Measurements from ENCODE around the gene JAML. TPM values are rescaled to one million over a fixed set of nuclear protein-coding genes. Genes with fewer than 3 reads are reported as not detected.

The JAML gene
- total and polyA plus RNA-seq, 2 of the 8 experiments (the other 6 are each of a cell fraction or from before 2014, with no cell fraction given): 0.12 to 0.58 TPM

DNA sequence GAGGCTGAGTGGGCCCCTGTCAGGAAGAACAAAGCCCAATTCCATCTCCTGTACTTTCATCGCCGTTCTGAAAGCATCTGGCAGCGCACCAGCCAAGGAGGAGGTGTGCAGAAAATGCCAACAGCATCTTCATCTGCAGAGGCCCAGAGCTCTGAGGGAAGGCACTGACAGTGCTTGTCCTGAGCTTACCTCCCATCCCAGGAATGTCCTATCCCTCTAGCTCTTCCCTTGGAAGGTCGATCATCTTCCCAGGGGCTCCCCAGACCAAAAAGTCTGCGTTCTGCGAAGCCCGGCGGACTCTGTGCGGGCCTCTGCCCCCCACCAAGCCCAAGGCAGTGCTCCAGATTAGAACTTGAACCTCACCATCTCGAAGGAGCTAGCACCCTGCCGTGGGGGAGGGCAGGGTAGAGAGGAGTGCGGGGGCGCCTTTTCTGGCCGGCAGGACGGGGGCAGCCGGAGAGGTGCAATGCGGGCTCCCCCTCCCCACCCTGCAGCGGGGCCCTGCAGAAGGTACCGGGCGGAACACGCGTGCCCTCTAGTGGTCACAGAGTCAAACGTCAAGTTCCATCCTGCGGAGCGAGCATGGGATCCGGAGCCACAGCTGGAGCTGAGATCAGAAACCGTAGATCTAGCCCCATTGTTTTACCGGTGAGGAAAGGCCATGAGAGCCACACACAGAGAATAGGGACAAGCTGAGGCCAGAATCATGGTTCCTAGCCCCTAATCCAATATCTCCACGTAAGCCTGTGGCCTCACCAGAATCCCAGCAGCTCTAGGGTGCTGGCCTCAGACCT is 53.3 kb downstream of the JAML start (continued):
- TF ChIP-seq, protein P1, sequence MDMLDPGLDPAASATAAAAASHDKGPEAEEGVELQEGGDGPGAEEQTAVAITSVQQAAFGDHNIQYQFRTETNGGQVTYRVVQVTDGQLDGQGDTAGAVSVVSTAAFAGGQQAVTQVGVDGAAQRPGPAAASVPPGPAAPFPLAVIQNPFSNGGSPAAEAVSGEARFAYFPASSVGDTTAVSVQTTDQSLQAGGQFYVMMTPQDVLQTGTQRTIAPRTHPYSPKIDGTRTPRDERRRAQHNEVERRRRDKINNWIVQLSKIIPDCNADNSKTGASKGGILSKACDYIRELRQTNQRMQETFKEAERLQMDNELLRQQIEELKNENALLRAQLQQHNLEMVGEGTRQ (IDR thresholded peaks at IDR 0.05; ENCODE audit: low read length): no peak
- TF ChIP-seq RNF2 (IDR thresholded peaks at IDR 0.05; ENCODE audit: borderline replicate concordance, low read depth, low read length, missing control alignments, poor library complexity, severe bottlenecking) (no peak), POLR2A (IDR thresholded peaks at IDR 0.05; ENCODE audit: control extremely low read depth in 1 of 2, low read depth in 2 of 2, low read length in 2 of 2) (no peak), KDM4A (IDR thresholded peaks at IDR 0.05; ENCODE audit: low read depth, low read length, severe bottlenecking) (peak; percentile 88), TAF7 (optimal IDR thresholded peaks at IDR 0.05; ENCODE audit: borderline replicate concordance, low read depth, low read length) (peak; percentile 26), TBP (IDR thresholded peaks at IDR 0.05; ENCODE audit: low read depth, low read length) (no peak), JUND (IDR thresholded peaks at IDR 0.05; ENCODE audit: low read length) (no peak), KDM5A (IDR thresholded peaks at IDR 0.05; ENCODE audit: low read length) (no peak), BCL11A (IDR thresholded peaks at IDR 0.05; ENCODE audit: low read depth in 2 of 2, low read length in 2 of 2) (no peak), GABPA (IDR thresholded peaks at IDR 0.05; ENCODE audit: borderline replicate concordance, insufficient read depth, low read length) (peak; percentile 20; the same call in 1 of the 2 replicates), EP300 (IDR thresholded peaks at IDR 0.05; ENCODE audit: borderline replicate concordance in 1 of 2, low read depth in 2 of 2, low read length in 2 of 2) (0 out of 3 replicates have a peak, but pooled peaks of 1 of the 2 experiments have one; percentile 19), YY1 (IDR thresholded peaks at IDR 0.05; ENCODE audit: low read depth, low read length) (peak; percentile 69; the same call in 1 of the 2 replicates), TCF12 (IDR thresholded peaks at IDR 0.05; ENCODE audit: low read depth, low read length) (0 out of 2 replicates have a peak, but pooled peaks have one; percentile 10), SIN3A (conservative IDR thresholded peaks at IDR 0.05 in 1 of 2, IDR thresholded peaks at IDR 0.05 in 1 of 2; ENCODE audit: low read depth in 1 of 2, low read length in 2 of 2) (peak in 1 of 2 experiments; percentile 71; a peak in 1 of 4 replicates), SP1 (IDR thresholded peaks at IDR 0.05; ENCODE audit: low read depth, low read length) (peak; percentile 29; the same call in 1 of the 2 replicates), TAF1 (IDR thresholded peaks at IDR 0.05; ENCODE audit: low read depth, low read length) (no peak), SIRT6 (IDR thresholded peaks at IDR 0.05; ENCODE audit: low read length) (no peak), CHD2 (IDR thresholded peaks at IDR 0.05; ENCODE audit: low read length) (no peak), CEBPB (IDR thresholded peaks at IDR 0.05; ENCODE audit: low read depth, low read length) (no peak)
- TF ChIP-seq, protein P2, sequence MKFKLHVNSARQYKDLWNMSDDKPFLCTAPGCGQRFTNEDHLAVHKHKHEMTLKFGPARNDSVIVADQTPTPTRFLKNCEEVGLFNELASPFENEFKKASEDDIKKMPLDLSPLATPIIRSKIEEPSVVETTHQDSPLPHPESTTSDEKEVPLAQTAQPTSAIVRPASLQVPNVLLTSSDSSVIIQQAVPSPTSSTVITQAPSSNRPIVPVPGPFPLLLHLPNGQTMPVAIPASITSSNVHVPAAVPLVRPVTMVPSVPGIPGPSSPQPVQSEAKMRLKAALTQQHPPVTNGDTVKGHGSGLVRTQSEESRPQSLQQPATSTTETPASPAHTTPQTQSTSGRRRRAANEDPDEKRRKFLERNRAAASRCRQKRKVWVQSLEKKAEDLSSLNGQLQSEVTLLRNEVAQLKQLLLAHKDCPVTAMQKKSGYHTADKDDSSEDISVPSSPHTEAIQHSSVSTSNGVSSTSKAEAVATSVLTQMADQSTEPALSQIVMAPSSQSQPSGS (IDR thresholded peaks at IDR 0.05; ENCODE audit: low read length): no peak
- TF ChIP-seq, protein P3, sequence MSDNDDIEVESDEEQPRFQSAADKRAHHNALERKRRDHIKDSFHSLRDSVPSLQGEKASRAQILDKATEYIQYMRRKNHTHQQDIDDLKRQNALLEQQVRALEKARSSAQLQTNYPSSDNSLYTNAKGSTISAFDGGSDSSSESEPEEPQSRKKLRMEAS (IDR thresholded peaks at IDR 0.05): peak; percentile 47; the same call in 1 of the 2 replicates

Measured in H1 (cell line).